ENCODE measurements around the gene CNPY4.

DNA sequence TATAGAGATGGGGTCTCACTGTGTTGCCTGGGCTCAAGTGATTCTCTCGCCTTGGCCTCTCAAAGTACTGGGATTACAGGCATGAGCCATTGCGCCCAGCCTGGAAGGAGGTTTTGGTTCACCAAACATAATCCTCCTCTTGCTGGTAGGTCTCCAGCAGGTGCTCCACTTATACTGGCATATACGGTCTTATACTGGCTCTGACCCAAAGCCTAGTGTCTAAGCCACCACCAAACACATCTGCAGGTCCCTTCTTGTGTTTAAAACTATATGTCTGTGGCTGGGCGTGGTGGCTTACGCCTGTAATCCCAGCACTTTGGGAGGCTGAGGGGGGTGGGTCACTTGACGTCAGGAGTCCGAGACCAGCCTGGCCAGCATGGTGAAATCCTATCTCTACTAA is 12.7 kb downstream of the CNPY4 start:
- no peak for TF ChIP-seq POLR2A (IDR thresholded peaks at IDR 0.05)
- TF ChIP-seq, protein P1, sequence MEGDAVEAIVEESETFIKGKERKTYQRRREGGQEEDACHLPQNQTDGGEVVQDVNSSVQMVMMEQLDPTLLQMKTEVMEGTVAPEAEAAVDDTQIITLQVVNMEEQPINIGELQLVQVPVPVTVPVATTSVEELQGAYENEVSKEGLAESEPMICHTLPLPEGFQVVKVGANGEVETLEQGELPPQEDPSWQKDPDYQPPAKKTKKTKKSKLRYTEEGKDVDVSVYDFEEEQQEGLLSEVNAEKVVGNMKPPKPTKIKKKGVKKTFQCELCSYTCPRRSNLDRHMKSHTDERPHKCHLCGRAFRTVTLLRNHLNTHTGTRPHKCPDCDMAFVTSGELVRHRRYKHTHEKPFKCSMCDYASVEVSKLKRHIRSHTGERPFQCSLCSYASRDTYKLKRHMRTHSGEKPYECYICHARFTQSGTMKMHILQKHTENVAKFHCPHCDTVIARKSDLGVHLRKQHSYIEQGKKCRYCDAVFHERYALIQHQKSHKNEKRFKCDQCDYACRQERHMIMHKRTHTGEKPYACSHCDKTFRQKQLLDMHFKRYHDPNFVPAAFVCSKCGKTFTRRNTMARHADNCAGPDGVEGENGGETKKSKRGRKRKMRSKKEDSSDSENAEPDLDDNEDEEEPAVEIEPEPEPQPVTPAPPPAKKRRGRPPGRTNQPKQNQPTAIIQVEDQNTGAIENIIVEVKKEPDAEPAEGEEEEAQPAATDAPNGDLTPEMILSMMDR (IDR thresholded peaks at IDR 0.05) = no peak
